Kidney (tissue), 14 donors: ENCODE data around the gene PHEX. TPM values are rescaled to one million over a fixed set of nuclear protein-coding genes. Genes with fewer than 3 reads are reported as not detected.
"Not testable (repeated sequence)": the region's sequence is repeated elsewhere in the genome, so short reads cannot be mapped to it uniquely, and the experiment has no call there.

Experiments used
- DNase-seq, 5 donors: peaks; one replicate each; pipeline ENCODE4 v3.0.0-alpha.2; 2013 to 2020
- FAIRE-seq: peaks from 2 replicates; lab custom pipeline; 2012; peaks lifted over from hg19 to GRCh38; lab: Jason Lieb, UNC
- H3K27ac ChIP-seq, 2 donors: one replicate each; pipeline ENCODE4 v1.7.0; 2013; ENCODE audit warnings: low read depth in 2 of 2, low read length in 2 of 2, inconsistent platforms in 1 of 2
- H3K27me3 ChIP-seq: one replicate; pipeline ENCODE4 v1.7.1; 2013; ENCODE audit warnings: low read length, inconsistent platforms; ENCODE audit not compliant: control insufficient read depth, insufficient read depth
- H3K36me3 ChIP-seq, 3 donors: one replicate each; pipeline versions ENCODE4 v1.7.0 to v1.7.1; 2013; ENCODE audit warnings: low read length in 3 of 3, control low read depth in 1 of 3, inconsistent platforms in 1 of 3; ENCODE audit not compliant: insufficient read depth in 3 of 3, control insufficient read depth in 2 of 3
- H3K4me1 ChIP-seq, 3 donors: one replicate each; pipeline versions ENCODE4 v1.7.0 to v1.7.1; 2013; ENCODE audit warnings: low read length in 3 of 3, inconsistent platforms in 1 of 3, low read depth in 1 of 3; ENCODE audit not compliant: control insufficient read depth in 2 of 3, insufficient read depth in 2 of 3
- H3K4me3 ChIP-seq, 3 donors: one replicate each; pipeline versions ENCODE4 v1.7.0 to v1.8.1; 2013; ENCODE audit warnings: low read length in 3 of 3, control low read depth in 1 of 3, inconsistent platforms in 1 of 3
- H3K9ac ChIP-seq, 3 donors: one replicate each; pipeline versions ENCODE4 v1.7.0 to v1.7.1; 2013; ENCODE audit warnings: low read length in 3 of 3, control low read depth in 1 of 3, inconsistent platforms in 1 of 3
- H3K9me3 ChIP-seq, 3 donors: one replicate each; pipeline versions ENCODE4 v1.7.0 to v1.7.1; 2013; ENCODE audit warnings: low read length in 3 of 3, control low read depth in 1 of 3, inconsistent platforms in 1 of 3; ENCODE audit not compliant: control insufficient read depth in 2 of 3, insufficient read depth in 1 of 3
- CTCF ChIP-seq: IDR thresholded peaks from 3 replicates; pipeline ENCODE4 v1.5.1; 2012; ENCODE audit warnings: mild to moderate bottlenecking, moderate library complexity, borderline replicate concordance; ENCODE audit not compliant: insufficient read depth; ENCODE audit errors: extremely low read depth
- intact Hi-C: fragments of 100-400 bp; cut with DNase I; formaldehyde crosslinking; loops from one replicate; pipeline ENCODE4 v1.11.1; 2022
- polyA plus RNA-seq: library from polyadenylated mRNA; stranded (reverse); fragments of 350-450 nt; fragmentation: Illumina TruSeq; extraction: RNeasy Lipid Tissue Mini Kit (QIAGEN cat#74804); gene quantifications from one replicate; pipeline ENCODE4 v1.2.3, GENCODE V29; 2014; ENCODE audit warnings: low read depth, low replicate concordance; ENCODE audit not compliant: insufficient read depth
- total RNA-seq: library from RNA; stranded (reverse); fragmentation: NEBNext Ultra II Directional; extraction: Animal tissue kit (Norgen Biotek cat#: 25700); gene quantifications from one replicate; pipeline ENCODE4 v1.2.1, GENCODE V29; 2021
- donor health status: control.
- donor health status: control.
- donor health status: control.
- donor health status: control.
- donor health status: control.
- donor health status: DM: yes; HTN: yes; CAD: no.
- donor health status: Normal renal cell carcinoma (clear cell type).

The PHEX gene
- total and polyA plus RNA-seq, 2 donors from 2014 or later = 0.19 to 0.25 TPM

DNA sequence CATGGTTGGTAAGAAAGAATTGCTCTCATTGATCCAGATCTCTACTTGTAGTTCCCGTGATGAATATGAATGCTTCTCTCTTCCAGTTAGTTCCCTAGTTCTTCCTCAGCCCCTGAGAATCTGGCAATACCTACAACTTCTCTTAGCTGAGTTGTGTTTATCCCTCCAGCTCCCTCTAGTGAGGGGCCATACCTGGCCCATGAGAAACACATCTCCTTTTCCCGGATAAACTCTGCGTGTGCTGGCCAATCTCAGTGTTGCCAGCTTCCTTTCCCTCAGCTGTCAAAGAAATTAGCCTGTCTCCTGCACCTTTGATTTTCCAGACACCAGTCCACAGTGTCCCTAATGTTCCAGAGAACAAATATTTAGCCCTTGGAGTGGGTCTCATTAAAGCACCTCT, 246.2 kb downstream of the PHEX start:
- Histone ChIP-seq H3K4me3 (no peak overlapping the region), H3K27ac (no peak overlapping the region), H3K9ac (no peak overlapping the region), H3K4me1 (no peaks in the 10 kb centered on the region), H3K9me3 (peaks cover 0 to 1% (median 0%) of the 10 kb centered on the region in 3 donors), H3K27me3 (no peaks in the 10 kb centered on the region), H3K36me3 (no peaks in the 10 kb centered on the region)
- intact Hi-C loops = no loop called here
- no peak for DNase-seq
- FAIRE-seq = no peak
- TF ChIP-seq CTCF = no peak

- FAIRE-seq, intact Hi-C loops, H3K9ac ChIP-seq, H3K4me1 ChIP-seq, H3K27me3 ChIP-seq, H3K4me3 ChIP-seq, H3K36me3 ChIP-seq, DNase-seq, H3K9me3 ChIP-seq, H3K27ac ChIP-seq: not testable (repeated sequence)
Measured at GRCh38 chrX:22289209-22289608, 257.1 kb downstream of the PHEX start.

DNA sequence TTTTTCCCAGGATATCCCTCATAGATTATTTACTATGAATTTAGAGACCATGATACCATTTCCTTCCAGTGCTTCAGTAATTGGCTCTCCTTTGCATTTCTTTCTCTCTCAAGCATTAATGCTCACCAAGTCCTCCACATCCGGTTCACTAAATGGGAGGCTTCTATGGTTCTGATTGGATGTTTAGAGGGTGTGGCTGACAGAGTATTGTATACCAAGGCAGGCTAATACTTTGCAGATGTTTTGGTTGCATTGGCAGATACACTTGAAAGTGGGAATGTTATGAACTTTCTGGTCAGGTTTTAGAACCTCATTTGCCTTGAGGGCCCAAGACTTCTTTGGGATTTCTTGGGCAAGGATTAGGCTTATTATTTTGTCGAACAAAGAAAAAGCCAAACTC, 264.7 kb downstream of the PHEX start:
- Histone ChIP-seq H3K36me3 (no peaks in the 10 kb centered on the region), H3K4me3 (no peak overlapping the region), H3K4me1 (no peaks in the 10 kb centered on the region), H3K9me3 (no peaks in the 10 kb centered on the region), H3K9ac (no peak overlapping the region), H3K27ac (no peak overlapping the region), H3K27me3 (no peaks in the 10 kb centered on the region)
- no peak for TF ChIP-seq CTCF
- no peak for DNase-seq
- no peak for FAIRE-seq
- intact Hi-C loops = no loop called here

GRCh38 chrX:22300130-22300529, 268.0 kb downstream of the PHEX start:
- no peak overlapping the region for H3K4me3 ChIP-seq
- peak; percentile 91 for FAIRE-seq

More at GRCh38 chrX:22300130-22300529, 268.0 kb downstream of the PHEX start:
- intact Hi-C loops = no loop called here
- no peak overlapping the region for H3K9ac ChIP-seq
- no peaks in the 10 kb centered on the region for H3K36me3 ChIP-seq
- no peak for TF ChIP-seq CTCF
- DNase-seq = peak in 2 of 5 donors; percentile 5 to 18
- no peak overlapping the region for H3K27ac ChIP-seq
- H3K9me3 ChIP-seq = no peaks in the 10 kb centered on the region
- H3K27me3 ChIP-seq = no peaks in the 10 kb centered on the region
- H3K4me1 ChIP-seq = no peaks in the 10 kb centered on the region

Other genes starting within 250 kb of the PHEX start
- 13.4 TPM for gene MBTPS2, start 192.7 kb upstream of the PHEX start, total RNA-seq
- gene MBTPS2, start 192.7 kb upstream of the PHEX start, polyA plus RNA-seq = 4.9 TPM
- 2.3 TPM for gene YY2, start 176.3 kb upstream of the PHEX start, total RNA-seq
- 0.58 TPM for gene YY2, start 176.3 kb upstream of the PHEX start, polyA plus RNA-seq
- gene SMS, start 91.6 kb upstream of the PHEX start, total RNA-seq = 73.6 TPM
- gene SMS, start 91.6 kb upstream of the PHEX start, polyA plus RNA-seq = 147 TPM
- not detected for gene CBLL2, start 240.6 kb downstream of the PHEX start, total RNA-seq
- gene CBLL2, start 240.6 kb downstream of the PHEX start, polyA plus RNA-seq = not detected